ENCODE results near the gene SUCO. TPM values are rescaled to one million over a fixed set of nuclear protein-coding genes. Genes with fewer than 3 reads are reported as not detected.
"Not testable (repeated sequence)": the region's sequence is repeated elsewhere in the genome, so short reads cannot be mapped to it uniquely, and the experiment has no call there.

The SUCO gene
- total RNA-seq, 1 experiment from 2014 or later: 27.7 TPM

- no peak for DNase-seq (ENCODE audit: extremely low read depth, low read depth)
These were observed 26.7 kb downstream of the SUCO start for GRCh38 chr1:172559572-172560210.

GRCh38 chr1:172561252-172561651 lies 28.3 kb downstream of the SUCO start:
- DNase-seq (ENCODE audit: extremely low read depth, low read depth): no peak

DNA sequence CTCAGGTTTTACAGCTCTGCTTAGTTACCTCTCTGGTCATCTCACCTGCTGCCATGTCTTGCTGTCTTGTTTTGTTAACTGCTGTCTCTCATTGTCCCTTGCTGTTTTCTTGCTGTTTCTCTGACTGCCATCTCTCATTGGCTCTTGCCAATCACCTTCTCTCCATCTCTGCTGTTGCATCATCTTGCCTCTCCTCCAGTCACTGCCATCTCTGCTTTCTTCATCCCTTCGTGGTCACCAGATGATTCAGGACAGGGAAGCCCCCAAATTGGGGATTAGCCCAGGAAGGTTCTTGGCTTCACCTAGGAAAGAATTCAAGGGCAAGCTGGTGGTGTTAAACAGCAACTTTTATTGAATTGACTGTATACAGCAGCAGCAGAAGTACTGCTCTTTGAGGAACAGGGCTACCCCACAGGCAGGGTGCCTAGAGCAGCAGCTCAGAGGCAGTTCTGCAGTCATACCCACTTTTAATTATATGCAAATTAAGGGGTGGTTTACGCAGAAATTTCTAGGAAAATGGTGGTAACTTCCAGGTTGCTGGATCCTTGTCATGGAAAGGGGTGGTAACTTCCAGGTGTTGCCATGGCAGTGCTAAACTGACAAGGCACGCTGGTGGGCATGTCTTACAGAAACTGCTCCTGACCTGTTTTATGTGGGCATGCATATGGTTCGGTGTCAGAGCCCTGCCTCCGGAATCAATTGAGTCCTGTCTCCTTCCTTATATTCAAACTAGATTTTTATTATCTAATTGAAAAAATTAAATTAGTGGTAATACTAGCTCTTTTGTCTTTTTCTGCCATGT lies 33.4 kb downstream of the SUCO start:
- no peak for DNase-seq (ENCODE audit: extremely low read depth, low read depth)

GRCh38 chr1:172567720-172568119 lies 34.8 kb downstream of the SUCO start:
- no peak for DNase-seq (ENCODE audit: extremely low read depth, low read depth)

DNA sequence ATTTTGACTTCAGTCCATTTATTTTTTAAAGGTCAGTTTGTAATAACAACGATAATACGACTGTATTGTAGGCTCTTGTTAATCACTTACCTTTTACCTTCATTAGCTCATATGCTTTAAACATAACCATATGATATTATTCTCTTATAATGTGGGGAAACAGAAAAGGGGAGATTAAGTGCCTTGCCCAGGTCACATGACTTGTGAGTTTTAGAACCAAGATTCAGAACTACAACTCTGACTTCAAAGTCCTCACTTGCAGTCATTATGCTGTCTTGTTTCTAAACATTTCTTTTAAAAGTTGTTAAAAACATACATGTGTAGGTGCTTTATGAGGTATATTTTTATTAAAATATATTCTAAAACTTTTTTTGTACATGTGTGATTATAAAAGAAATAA lies 41.1 kb downstream of the SUCO start:
- DNase-seq (ENCODE audit: extremely low read depth, low read depth): no peak

GRCh38 chr1:172578586-172578985 lies 45.6 kb downstream of the SUCO start:
- DNase-seq (ENCODE audit: extremely low read depth, low read depth): no peak

DNA sequence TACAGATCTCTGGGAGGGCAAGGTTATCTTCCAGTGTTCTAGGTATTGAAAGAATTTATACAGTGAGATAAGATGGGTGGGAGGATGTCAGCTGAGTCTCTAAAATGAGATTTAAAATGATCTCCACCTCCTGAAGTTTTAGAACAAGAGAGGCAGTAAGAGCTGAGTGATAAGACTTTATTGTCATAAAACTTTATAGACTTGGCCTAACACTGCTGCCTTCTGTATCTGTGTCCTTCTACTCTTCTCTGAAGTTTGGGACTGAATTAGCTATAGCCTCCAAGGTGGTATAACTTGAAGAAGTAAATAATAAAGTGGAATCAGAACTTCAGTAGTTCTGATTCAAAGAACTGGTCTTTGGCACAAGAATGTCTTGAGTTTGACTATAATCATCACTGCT lies 48.3 kb downstream of the SUCO start:
- no peak for DNase-seq (ENCODE audit: extremely low read depth, low read depth)

GRCh38 chr1:172581779-172582178 lies 48.8 kb downstream of the SUCO start:
- DNase-seq (ENCODE audit: extremely low read depth, low read depth): no peak

GRCh38 chr1:172582889-172583288 lies 49.9 kb downstream of the SUCO start:
- DNase-seq (ENCODE audit: extremely low read depth, low read depth): no peak

GRCh38 chr1:172585348-172585747 lies 52.4 kb downstream of the SUCO start:
- no peak for DNase-seq (ENCODE audit: extremely low read depth, low read depth)

- DNase-seq (ENCODE audit: extremely low read depth, low read depth): no peak
These were observed 52.9 kb downstream of the SUCO start for GRCh38 chr1:172585861-172586260.

- DNase-seq (ENCODE audit: extremely low read depth, low read depth): no peak
These were observed 55.6 kb downstream of the SUCO start for GRCh38 chr1:172588296-172589291.

DNA sequence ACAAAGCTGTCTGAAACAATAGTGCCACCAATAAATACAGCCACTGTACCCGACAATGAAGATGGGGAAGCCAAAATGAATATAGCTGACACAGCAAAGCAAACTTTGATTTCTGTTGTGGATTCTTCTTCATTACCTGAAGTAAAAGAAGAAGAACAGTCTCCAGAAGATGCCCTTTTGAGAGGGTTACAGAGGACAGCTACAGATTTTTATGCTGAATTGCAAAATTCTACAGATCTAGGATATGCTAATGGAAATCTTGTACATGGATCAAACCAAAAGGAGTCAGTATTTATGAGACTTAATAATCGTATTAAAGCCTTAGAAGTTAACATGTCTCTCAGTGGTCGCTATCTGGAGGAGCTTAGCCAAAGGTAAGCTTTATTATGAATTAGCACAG lies 56.6 kb downstream of the SUCO start:
- DNase-seq (ENCODE audit: extremely low read depth, low read depth): no peak

GRCh38 chr1:172591429-172591828 lies 58.5 kb downstream of the SUCO start:
- DNase-seq (ENCODE audit: extremely low read depth, low read depth): not testable (repeated sequence)

- not testable (repeated sequence) for DNase-seq (ENCODE audit: extremely low read depth, low read depth)
These were observed 62.1 kb downstream of the SUCO start for GRCh38 chr1:172595066-172595465.

GRCh38 chr1:172596782-172597181 lies 63.8 kb downstream of the SUCO start:
- not testable (repeated sequence) for DNase-seq (ENCODE audit: extremely low read depth, low read depth)

GRCh38 chr1:172599912-172600311 lies 67.0 kb downstream of the SUCO start:
- no peak for DNase-seq (ENCODE audit: extremely low read depth, low read depth)

DNA sequence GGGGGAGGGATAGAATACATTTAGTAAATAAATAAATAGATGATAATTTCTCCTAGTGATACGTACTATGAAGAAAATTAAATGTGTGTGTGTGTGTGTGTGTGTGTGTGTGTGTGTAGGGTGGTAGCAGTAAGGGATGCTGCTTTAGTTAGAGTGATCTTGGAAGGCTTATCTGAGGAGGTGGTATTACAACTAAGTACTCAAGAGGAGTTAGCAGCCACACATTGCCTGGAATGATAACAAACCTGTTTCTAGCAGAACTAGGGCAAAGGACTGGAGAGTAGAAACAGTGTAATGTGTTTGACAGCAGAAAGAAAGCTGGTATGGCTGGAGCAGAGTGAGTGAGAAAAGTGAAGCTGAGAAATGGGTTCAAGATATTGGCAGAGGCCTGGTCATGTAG lies 67.7 kb downstream of the SUCO start:
- no peak for DNase-seq (ENCODE audit: extremely low read depth, low read depth)

- no peak for DNase-seq (ENCODE audit: extremely low read depth, low read depth)
These were observed 68.2 kb downstream of the SUCO start for GRCh38 chr1:172601046-172601630.

GRCh38 chr1:172602706-172603105 lies 69.8 kb downstream of the SUCO start:
- DNase-seq (ENCODE audit: extremely low read depth, low read depth): no peak

DNA sequence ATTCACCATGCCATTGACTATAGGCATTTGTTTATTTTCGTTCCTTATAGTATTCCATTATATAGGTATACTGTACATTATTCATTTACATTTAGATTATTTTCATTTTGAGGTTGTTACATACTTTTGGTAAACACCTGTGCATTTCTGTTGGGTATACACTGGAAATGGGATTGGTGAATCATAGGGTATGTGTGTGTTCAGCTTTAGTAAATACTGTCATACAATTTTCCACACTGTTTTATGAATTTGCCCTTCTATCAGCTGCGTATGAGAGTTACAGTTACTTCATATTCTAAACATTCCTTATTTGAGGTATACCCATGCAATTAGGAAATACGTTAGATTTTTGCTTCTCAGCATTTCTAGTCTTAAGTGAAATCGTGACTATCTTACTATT lies 70.9 kb downstream of the SUCO start:
- DNase-seq (ENCODE audit: extremely low read depth, low read depth): no peak

Measured in NCI-H460 (cell line).